GM18951 (cell line): Measurements from ENCODE around the gene PSMG1.
"Not testable (repeated sequence)": the region's sequence is repeated elsewhere in the genome, so short reads cannot be mapped to it uniquely, and the experiment has no call there.

ENCODE experiments used
- POLR2A ChIP-seq: IDR thresholded peaks from 4 replicates; pipeline ENCODE4 v1.6.1; 2011; ENCODE audit warnings: mild to moderate bottlenecking; ENCODE audit not compliant: insufficient read length, insufficient read depth; ENCODE audit errors: extremely low read depth
- in situ Hi-C: fragments of 300-500 bp; cut with MboI; formaldehyde crosslinking; loops from one replicate; pipeline ENCODE4 v1.12.0; 2022; ENCODE audit warnings: low sequenced_read_pairs, mixed read lengths, inconsistent platforms; ENCODE audit not compliant: unreplicated experiment

Gene PSMG1, protein sequence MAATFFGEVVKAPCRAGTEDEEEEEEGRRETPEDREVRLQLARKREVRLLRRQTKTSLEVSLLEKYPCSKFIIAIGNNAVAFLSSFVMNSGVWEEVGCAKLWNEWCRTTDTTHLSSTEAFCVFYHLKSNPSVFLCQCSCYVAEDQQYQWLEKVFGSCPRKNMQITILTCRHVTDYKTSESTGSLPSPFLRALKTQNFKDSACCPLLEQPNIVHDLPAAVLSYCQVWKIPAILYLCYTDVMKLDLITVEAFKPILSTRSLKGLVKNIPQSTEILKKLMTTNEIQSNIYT

DNA sequence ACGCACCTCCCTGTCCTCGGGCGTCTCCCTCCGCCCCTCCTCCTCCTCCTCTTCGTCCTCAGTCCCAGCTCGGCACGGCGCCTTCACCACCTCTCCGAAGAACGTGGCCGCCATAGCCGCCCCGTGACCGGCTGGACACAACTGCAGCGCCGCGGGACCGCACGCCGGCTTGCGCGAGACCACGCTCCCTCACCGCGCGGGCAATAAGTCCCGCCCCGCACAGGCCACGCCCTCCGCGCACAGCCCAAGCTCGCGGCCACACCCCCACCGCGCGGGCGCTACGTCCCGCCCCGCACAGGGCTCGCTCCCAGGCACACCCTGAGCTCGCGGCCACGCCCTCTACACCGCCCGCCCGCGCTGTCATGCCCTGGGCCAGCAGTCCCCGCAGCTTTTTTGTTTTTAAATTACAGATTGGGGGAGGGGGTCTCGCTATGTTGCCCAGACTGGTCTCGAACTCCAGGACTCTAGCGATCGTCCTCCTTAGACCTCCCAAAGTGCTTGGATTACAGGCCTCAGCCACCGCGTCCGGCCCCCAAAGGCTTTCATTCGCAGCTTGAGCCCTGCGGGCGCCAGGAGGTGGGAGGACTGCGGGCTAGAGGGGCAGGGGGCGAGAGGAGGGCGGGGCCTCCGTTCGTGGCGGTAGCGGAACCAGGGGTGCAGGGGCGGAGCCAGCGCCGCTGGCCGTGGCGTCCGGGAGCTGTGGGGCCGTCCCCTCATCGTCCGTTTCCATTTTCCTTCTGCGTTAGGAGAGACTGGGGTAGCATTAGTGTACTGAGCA, at the start of gene PSMG1:
PSMG1 (minus strand) TSS at position 180 of the 778 bp plus-strand sequence; CDS start at position 114, 66 bp downstream.
- in situ Hi-C loops = no loop called here
- TF ChIP-seq POLR2A = peak; percentile 91

GRCh38 chr21:39232861-39233291, 49.6 kb upstream of the PSMG1 start:
- TF ChIP-seq POLR2A = no peak
- in situ Hi-C loops = no loop called here

DNA sequence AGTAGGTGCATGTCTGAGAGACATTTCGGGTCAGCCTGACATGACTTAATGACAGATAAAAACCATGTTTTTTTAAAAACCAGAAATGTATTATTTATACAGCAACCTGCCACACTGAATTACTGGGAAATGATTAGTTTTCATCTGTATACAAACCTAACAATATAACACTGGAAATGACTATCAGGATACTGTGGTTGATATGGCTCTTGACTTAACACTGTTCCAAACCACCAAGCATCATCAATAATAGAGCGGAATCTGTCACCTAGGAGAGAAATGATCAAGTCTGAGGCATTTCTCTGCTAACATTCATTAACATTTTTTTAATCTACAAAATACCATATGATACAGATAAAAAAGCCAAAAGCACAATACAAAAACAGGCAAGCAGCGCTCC, 41.7 kb upstream of the PSMG1 start:
- in situ Hi-C loops = no loop called here
- no peak for TF ChIP-seq POLR2A

DNA sequence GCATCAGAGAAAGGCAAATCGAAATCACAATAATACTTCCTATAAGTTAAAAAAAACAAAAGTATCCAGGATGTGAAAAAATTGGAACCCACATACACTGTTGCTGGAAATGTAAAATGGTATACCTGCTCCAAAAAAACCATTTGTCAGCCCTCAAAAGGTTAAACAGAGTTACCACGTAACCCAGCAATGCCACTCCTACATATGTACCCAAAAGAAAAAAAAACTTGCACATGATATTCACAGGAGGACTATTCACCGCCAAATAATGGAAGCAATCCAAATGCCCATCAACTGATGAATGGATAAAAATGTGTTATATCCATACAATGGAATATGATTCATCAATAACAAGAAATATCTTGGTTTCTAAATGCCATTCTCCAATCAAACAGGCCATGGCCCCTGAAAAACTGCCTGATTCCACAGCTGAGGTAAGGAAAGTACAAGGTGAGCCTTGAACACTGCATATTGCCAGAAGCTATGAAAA, 38.8 kb upstream of the PSMG1 start:
- no peak for TF ChIP-seq POLR2A
- in situ Hi-C loops = no loop called here

- TF ChIP-seq POLR2A = no peak
- in situ Hi-C loops = no loop called here
Measured at GRCh38 chr21:39221282-39221996, 38.2 kb upstream of the PSMG1 start.

DNA sequence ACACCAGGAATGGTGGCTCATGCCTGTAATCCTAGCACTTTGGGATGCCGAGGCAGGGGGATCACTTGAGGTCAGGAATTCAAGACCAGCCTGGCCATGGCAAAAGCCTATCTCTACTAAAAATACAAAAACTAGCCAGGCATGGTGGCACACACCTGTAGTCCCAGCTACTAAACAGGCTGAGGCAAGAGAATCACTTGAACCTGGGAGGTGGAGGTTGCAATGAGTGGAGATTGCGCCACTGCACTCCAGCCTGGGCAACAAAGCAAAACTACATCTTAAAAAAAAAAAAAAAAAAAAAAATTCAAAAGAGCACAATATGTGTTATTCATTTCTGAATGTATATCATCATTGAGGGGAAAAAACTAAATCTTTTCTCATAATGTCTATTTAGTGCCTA, 37.6 kb upstream of the PSMG1 start:
- in situ Hi-C loops = not testable (repeated sequence)

DNA sequence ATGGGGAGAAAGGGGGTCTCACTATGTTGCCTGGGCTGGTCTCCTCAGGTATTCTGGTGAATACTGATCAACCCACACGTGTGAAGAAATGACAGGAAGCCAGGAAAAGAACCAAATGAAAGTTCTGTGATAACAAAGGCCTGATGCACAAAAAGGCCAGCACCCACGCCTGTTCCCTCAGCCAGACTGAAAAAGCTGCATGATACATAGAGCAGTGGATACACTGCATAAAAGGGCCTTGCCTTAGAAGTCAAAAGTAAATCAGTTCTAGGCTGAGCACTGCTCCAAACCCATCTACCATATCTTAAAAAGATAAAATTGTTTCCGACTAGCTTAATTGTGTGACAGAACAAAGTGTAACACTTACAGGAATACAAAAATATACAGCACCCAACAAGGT, 36.9 kb upstream of the PSMG1 start:
- TF ChIP-seq POLR2A = no peak
- in situ Hi-C loops = no loop called here

- in situ Hi-C loops = no loop called here
- no peak for TF ChIP-seq POLR2A
Measured at GRCh38 chr21:39218082-39218409, 34.8 kb upstream of the PSMG1 start.

DNA sequence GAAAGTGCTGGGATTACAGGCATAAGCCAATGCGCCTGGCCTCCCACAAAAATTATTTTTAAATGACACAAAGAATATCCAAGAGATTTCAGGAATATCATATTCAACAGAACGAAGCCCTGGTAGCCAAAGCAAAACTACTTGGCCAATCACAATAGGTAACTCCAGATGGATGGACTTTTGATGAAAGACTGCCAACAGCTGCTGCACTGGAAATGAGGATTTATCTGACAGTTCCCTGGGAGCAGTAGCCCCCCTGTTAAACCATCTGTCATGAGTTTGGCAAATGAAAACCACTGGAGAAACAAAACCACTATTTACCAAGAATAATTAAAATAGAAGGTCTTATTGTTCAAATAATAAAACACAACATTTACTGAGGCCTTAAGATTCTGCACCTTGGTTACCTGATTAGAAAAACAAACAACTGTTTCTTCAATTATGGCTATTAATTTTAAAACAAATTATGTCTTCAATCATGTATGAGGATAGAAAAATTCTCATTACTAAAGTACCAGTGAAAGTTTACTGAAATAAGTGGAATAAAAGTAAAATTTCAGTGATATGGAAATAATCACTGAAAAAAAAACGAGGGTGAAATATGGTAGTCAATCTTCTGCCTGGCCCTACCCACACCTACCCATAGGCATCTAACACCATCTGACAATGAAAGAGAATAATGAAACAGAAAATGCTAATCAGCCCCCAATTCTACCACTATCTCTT, 34.3 kb upstream of the PSMG1 start:
- TF ChIP-seq POLR2A = no peak

DNA sequence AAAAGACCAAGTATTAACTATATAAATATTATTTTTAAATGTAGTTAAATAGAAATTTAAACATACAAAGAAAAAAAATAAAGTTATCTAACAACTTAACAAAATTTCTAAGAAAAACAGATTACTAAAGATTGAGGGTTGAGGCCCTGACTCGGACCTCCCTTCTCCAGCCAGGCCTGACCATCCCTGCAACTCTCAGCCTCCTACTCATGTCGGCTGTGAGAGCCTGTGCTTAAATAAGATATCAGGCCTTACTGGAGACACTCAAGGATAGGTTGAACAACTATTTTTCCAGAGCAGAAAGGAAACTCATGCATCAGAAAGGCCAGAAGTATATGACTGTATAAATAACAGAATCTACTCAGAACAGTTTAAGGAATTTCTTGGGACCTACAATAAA, 33.0 kb upstream of the PSMG1 start:
- no peak for TF ChIP-seq POLR2A
- in situ Hi-C loops = no loop called here

More for the DNA sequence above, 34.3 kb upstream of the PSMG1 start:
- in situ Hi-C loops = no loop called here

- TF ChIP-seq POLR2A = no peak
- in situ Hi-C loops = no loop called here
Measured at GRCh38 chr21:39215078-39215477, 31.8 kb upstream of the PSMG1 start.

- TF ChIP-seq POLR2A = no peak
- in situ Hi-C loops = no loop called here
Measured at GRCh38 chr21:39209334-39209688, 26.1 kb upstream of the PSMG1 start.
